ENCODE measurements around the gene ABLIM3.

GRCh38 chr5:149118463-149118862 is 22.8 kb upstream of the ABLIM3 start:
- TF ChIP-seq POLR2A (IDR thresholded peaks at IDR 0.05; ENCODE audit: low read length) = no peak
- TF ChIP-seq GATA1 (IDR thresholded peaks at IDR 0.05; ENCODE audit: low read depth, low read length) = no peak
